NT2/D1 (cell line): Measurements from ENCODE around the gene SYTL2.
"Not testable (repeated sequence)": the region's sequence is repeated elsewhere in the genome, so short reads cannot be mapped to it uniquely, and the experiment has no call there.

Source experiments
- DNase-seq: peaks from one replicate; pipeline ENCODE4 v3.0.0-alpha.2; 2011; ENCODE audit warnings: low read depth, low spot score
- H3K27me3 ChIP-seq: 2 replicates; pipeline ENCODE4 v1.6.0; 2011; ENCODE audit warnings: mild to moderate bottlenecking; ENCODE audit not compliant: insufficient read length, insufficient read depth
- H3K36me3 ChIP-seq: 2 replicates; pipeline ENCODE4 v1.6.1; 2011; ENCODE audit warnings: mild to moderate bottlenecking, low read length, mixed read lengths; ENCODE audit not compliant: insufficient read depth, insufficient read length
- H3K4me1 ChIP-seq: 2 replicates; pipeline ENCODE4 v1.5.1; 2011; ENCODE audit not compliant: insufficient read depth, insufficient read length
- H3K4me3 ChIP-seq: 2 replicates; pipeline ENCODE4 v1.5.1; 2011; ENCODE audit warnings: low read depth; ENCODE audit not compliant: insufficient read length
- H3K9ac ChIP-seq: 2 replicates; pipeline ENCODE4 v1.6.0; 2011; ENCODE audit warnings: low read depth; ENCODE audit not compliant: insufficient read length
- H3K9me3 ChIP-seq: 2 replicates; pipeline ENCODE4 v1.5.1; 2011; ENCODE audit warnings: mild to moderate bottlenecking, low read length; ENCODE audit not compliant: insufficient read depth
- SUZ12 ChIP-seq: IDR thresholded peaks from 2 replicates; pipeline ENCODE4 v1.6.1; 2011; ENCODE audit not compliant: insufficient read length, insufficient read depth; ENCODE audit errors: extremely low read depth
- YY1 ChIP-seq: IDR thresholded peaks from 2 replicates; pipeline ENCODE4 v1.6.1; 2011; ENCODE audit not compliant: insufficient read length, insufficient read depth
- ZNF274 ChIP-seq: IDR thresholded peaks from 2 replicates; pipeline ENCODE4 v1.6.1; 2011; ENCODE audit warnings: mild to moderate bottlenecking, low read depth, low read length

The SYTL2 gene

DNA sequence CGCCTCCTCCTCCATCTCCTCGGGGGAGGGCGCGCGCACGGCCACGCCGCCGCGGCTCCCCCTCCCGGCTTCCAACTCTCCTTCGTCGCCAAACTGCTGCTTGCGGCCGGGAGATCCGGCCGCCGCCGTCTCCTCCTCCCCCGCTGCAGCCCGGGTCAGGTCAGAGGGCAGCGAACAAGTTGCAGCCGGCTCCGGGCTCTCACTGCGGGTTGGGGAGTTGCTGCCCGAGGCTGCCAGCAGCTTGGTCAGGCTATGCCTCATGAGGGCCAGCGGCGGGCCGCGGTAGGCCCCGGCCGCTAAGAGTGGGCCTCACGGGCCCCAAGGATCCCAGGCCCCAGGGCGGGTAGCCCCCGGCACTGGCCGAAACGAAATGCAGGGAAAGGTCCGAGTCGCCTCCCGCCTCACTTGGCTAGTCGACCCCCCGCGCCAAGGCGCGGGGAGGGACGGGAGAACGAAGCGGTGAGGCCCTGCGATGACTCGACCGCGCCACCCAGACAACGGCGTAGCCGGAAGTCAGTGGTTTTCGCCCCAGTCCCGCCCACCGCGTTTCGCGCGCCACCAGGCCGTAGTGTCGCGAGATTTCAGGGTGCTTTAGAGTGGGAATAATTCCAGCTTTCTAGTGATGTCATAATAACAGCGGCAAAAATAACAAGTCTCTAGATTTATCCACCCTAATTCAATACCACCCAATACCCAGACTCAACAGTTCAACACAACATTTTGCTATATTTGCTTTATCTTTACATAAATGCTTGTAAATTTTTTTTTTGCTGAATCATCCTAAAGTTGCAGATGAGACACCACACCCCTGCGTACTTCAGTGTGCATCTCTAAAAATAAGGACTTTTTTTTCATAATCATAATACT, 146.1 kb downstream of the SYTL2 start, which contains the start of gene CREBZF:
CREBZF (minus strand) TSS at position 515 of the 867 bp plus-strand sequence; CDS start at position 261, 254 bp downstream.
- Histone ChIP-seq H3K9ac (peak within 1 kb of the TSS; percentile 97), H3K4me3 (peak within 1 kb of the TSS; percentile 83), H3K4me1 (no peaks in the 10 kb centered on the region), H3K27me3 (no peaks in the 10 kb centered on the region), H3K36me3 (peaks cover 38% of the 10 kb centered on the region), H3K9me3 (no peaks in the 10 kb centered on the region)
- TF ChIP-seq SUZ12: no peak
- TF ChIP-seq ZNF274: no peak
- no peak for TF ChIP-seq YY1
- DNase-seq: peak; percentile 90

DNA sequence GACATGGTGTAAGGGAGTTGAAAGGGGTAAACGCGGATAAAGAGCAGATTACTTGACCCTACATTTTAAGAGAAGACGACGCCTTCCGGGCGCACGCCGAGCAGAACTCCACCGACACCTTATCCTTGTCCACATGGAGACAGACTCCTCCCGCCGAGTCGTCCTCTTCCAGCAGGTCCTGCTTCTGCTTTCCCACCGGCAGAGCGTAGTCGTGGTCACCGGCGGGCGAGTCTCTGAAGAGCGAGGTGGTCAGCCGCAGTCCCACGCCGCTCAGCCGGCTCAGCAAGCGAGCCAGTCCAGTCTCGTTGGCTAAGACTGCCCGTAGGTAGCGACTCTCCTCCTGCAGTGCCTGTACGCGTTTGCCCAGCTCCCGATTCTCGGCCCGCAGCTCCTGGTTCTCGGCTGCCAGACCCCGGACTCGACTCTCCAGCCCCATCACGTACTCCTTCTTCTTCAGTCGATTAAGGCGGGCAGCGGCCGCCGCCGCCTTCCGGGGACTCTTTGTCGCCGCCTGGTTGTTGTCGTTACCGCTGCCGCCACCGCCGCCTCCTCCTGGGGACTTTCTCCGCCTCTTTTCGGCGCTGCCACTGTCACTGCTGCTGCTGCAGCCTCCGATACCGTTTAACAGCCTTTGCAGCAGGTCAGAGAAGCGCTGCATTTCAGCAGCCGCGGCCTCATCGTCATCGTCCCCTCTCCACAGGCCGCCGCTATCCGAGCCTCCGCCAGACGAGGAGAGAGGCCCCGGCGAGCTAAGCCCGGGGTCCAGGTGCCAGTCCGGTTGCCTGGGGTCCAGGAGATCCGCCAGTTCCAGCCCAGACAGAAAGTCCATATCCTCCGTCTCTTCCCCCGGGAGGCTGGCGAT, 147.0 kb downstream of the SYTL2 start:
- H3K36me3 ChIP-seq: peaks cover 42% of the 10 kb centered on the region

DNA sequence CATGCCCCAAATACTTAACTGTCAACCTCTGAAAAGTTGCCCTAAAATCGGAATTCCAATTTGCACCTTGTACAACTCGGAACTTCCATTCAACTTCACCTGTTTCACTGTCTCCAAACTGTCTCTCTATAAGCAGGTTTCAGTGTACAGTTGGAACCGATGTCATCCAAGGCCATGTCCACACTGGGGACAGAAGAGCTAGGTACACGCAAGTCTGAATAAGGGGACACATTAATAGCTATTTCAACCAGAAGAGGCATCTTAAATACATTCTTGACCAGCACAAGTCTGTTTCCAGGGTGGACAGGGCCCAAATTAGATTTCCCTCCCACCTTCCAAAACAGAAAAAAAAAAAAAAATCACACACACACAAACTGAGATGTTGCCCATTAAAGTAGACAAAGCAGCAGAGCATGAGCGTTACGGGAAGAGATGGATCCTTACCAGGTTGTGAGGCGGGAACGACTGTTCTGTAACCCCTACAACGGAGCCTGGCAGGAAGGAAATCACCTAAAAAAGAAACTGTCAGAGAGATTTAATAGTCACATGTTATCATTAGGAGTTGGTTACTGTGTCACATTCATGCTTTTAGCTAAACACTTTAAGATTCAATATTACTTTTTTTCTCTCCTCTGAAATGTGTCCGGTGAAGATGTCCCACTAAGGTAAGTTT, 147.7 kb downstream of the SYTL2 start:
- Histone ChIP-seq H3K36me3 (peaks cover 50% of the 10 kb centered on the region), H3K4me1 (no peaks in the 10 kb centered on the region), H3K9ac (peak overlapping the region; percentile 97), H3K4me3 (peak overlapping the region; percentile 83), H3K9me3 (no peaks in the 10 kb centered on the region), H3K27me3 (no peaks in the 10 kb centered on the region)
- TF ChIP-seq ZNF274 (no peak), SUZ12 (no peak), YY1 (no peak)
- DNase-seq: no peak

More for the DNA sequence above, 147.0 kb downstream of the SYTL2 start:
- Histone ChIP-seq H3K9ac (peak overlapping the region; percentile 97), H3K9me3 (no peaks in the 10 kb centered on the region), H3K4me3 (peak overlapping the region; percentile 83), H3K4me1 (no peaks in the 10 kb centered on the region), H3K27me3 (no peaks in the 10 kb centered on the region)
- peak; percentile 68 for DNase-seq
- TF ChIP-seq YY1 (no peak), ZNF274 (no peak), SUZ12 (no peak)

DNA sequence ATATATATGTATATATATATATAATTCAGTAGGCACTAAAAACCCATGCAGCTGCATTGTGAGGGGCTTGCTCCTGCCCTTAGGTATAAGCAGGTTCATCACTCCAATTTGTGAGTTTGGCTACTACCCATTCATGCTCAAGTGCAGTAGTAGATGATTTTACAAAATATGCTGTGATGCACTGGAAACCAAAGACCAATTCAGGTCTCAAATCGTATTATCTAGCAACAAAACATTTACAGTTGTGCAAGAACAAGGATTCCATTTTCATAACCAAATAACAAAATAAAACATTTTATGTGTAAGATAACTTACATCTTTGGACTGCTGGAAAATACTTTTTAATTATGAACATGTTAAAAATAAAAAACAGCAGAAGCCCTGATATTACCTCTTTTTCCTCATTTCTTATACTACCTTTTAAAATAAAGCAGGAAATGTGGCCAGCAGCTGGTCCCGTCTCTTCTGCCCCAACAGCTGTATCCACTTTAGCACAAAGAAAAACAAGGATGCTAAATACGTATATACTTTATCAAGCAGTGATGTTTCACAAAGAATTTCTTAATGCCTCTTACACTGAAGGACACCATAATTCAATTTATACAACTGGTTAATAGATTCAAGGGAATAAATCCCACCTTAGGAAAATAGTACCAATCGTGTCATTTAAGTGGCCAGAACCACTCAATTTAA, 148.8 kb downstream of the SYTL2 start:
- Histone ChIP-seq H3K9me3 (no peaks in the 10 kb centered on the region), H3K4me1 (no peaks in the 10 kb centered on the region), H3K36me3 (peaks cover 60% of the 10 kb centered on the region), H3K27me3 (no peaks in the 10 kb centered on the region), H3K9ac (no peak overlapping the region), H3K4me3 (peak overlapping the region; percentile 83)
- no peak for DNase-seq
- TF ChIP-seq SUZ12 (no peak), YY1 (no peak), ZNF274 (no peak)

DNA sequence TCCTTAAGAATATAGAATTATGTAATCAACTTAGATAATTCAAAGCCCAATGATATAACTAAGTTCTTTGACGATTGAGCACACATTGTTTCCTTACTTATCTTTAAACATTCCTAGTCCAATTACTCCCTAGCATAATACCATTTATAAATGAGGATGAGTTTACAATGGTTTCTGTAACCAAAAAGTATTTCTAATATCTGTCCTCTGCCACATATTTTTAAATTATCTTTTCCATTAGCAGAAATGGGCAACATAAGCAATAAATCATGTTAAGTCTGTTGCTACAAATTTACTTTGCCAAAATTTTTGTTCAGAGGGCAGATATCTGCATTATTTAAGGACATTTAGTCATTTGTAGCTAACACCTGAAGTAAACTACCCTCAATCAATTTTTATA, 152.8 kb downstream of the SYTL2 start:
- H3K27me3 ChIP-seq: no peaks in the 10 kb centered on the region
- DNase-seq: no peak
- H3K4me3 ChIP-seq: no peak overlapping the region
- TF ChIP-seq YY1 (no peak), ZNF274 (no peak), SUZ12 (no peak)
- H3K4me1 ChIP-seq: no peaks in the 10 kb centered on the region
- peaks cover 65% of the 10 kb centered on the region for H3K36me3 ChIP-seq
- H3K9me3 ChIP-seq: no peaks in the 10 kb centered on the region
- H3K9ac ChIP-seq: no peak overlapping the region

DNA sequence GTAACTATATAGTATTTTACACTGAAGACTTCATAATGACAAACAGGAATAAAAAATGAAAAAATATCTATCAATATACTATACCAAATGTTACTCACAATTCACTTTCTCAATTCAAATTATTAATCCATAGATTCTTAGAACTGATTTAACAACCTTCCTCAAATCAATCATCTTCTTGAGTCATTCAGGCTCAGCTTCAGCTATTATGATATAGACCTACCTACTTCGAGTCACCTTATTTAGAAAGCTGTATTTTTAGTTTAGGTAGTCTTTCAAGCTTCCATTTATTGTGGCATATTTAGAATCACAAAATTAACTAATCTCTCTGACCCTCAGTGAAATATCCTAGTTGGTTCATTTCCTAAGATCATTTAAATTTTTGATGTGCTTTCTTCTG, 154.2 kb downstream of the SYTL2 start:
- Histone ChIP-seq H3K9me3 (no peaks in the 10 kb centered on the region), H3K27me3 (no peaks in the 10 kb centered on the region), H3K36me3 (peaks cover 54% of the 10 kb centered on the region), H3K9ac (no peak overlapping the region), H3K4me3 (no peak overlapping the region), H3K4me1 (no peaks in the 10 kb centered on the region)
- TF ChIP-seq SUZ12 (no peak), ZNF274 (no peak), YY1 (no peak)
- no peak for DNase-seq

DNA sequence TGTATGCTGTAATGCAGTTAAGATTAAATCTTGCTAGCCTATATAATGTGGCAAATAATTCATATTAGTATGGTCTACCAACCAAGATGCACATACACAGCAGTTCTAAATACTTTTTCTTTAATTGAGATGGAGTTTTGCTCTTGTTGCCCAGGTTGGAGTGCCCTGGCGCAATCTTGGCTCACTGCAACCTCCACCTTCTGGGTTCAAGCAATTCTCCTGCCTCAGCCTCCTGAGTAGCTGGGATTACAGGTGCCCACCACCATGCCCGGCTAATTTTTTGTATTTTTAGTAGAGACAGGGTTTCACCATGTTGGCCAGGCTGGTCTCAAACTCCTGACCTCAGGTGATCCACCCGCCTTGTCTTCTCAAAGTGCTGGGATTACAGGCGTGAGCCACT, 156.6 kb downstream of the SYTL2 start:
- H3K4me1 ChIP-seq, H3K27me3 ChIP-seq, DNase-seq, H3K9me3 ChIP-seq, H3K9ac ChIP-seq, H3K4me3 ChIP-seq: not testable (repeated sequence)
- H3K36me3 ChIP-seq: peaks cover 39% of the 10 kb centered on the region
